Activated CD8-positive, alpha-beta memory T cell treated with anti-CD3 and anti-CD28 coated beads for 4 hours (primary cell): Measurements from ENCODE around the gene COL26A1.
"Not testable (repeated sequence)": the region's sequence is repeated elsewhere in the genome, so short reads cannot be mapped to it uniquely, and the experiment has no call there.

ENCODE experiments used
- DNase-seq, 2 donors: peaks; one replicate each; pipeline ENCODE4 v3.0.0-alpha.2; 2020; ENCODE audit warnings: low read depth in 2 of 2

COL26A1 gene

GRCh38 chr7:101553771-101554445, 191.2 kb downstream of the COL26A1 start:
- no peak for DNase-seq

- DNase-seq = no peak
Measured at GRCh38 chr7:101554584-101555268, 192.1 kb downstream of the COL26A1 start.

GRCh38 chr7:101555269-101555920, 192.7 kb downstream of the COL26A1 start:
- DNase-seq = no peak

- no peak for DNase-seq
Measured at GRCh38 chr7:101555921-101556275, 193.2 kb downstream of the COL26A1 start.

- no peak for DNase-seq
Measured at GRCh38 chr7:101556453-101556968, 193.8 kb downstream of the COL26A1 start.

- no peak for DNase-seq
Measured at GRCh38 chr7:101557421-101557820, 194.7 kb downstream of the COL26A1 start.

GRCh38 chr7:101557978-101558741, 195.5 kb downstream of the COL26A1 start:
- DNase-seq = no peak

GRCh38 chr7:101558742-101559325, 196.2 kb downstream of the COL26A1 start:
- no peak for DNase-seq

- no peak for DNase-seq
Measured at GRCh38 chr7:101559586-101559985, 196.9 kb downstream of the COL26A1 start.

- not testable (repeated sequence) for DNase-seq
Measured at GRCh38 chr7:101560021-101560420, 197.3 kb downstream of the COL26A1 start.

GRCh38 chr7:101560856-101561255, 198.2 kb downstream of the COL26A1 start:
- no peak for DNase-seq

- not testable (repeated sequence) for DNase-seq
Measured at GRCh38 chr7:101561293-101561692, 198.6 kb downstream of the COL26A1 start.

GRCh38 chr7:101562531-101563197, 200.0 kb downstream of the COL26A1 start:
- no peak for DNase-seq

GRCh38 chr7:101563198-101563901, 200.7 kb downstream of the COL26A1 start:
- no peak for DNase-seq

GRCh38 chr7:101563943-101564777, 201.5 kb downstream of the COL26A1 start:
- DNase-seq = no peak

GRCh38 chr7:101564778-101565211, 202.1 kb downstream of the COL26A1 start:
- no peak for DNase-seq

GRCh38 chr7:101565601-101566209, 203.0 kb downstream of the COL26A1 start:
- DNase-seq = no peak

GRCh38 chr7:101567230-101567629, 204.6 kb downstream of the COL26A1 start:
- DNase-seq = no peak

GRCh38 chr7:101572156-101572555, 209.5 kb downstream of the COL26A1 start:
- DNase-seq = no peak
